HepG2 (cell line): ENCODE data around the gene PRR11. TPM values are rescaled to one million over a fixed set of nuclear protein-coding genes. Genes with fewer than 3 reads are reported as not detected.

Source experiments
- ATAC-seq: fragments of 200-7000 bp; cut with Tn5 transposase; 3 replicates; pipeline ENCODE4 v1.9.1; 2020; ENCODE audit warnings: mild to moderate bottlenecking, moderate library complexity
- BruUV-seq: library from RNA; stranded (reverse); fragments of 400-500 nt; replicated peaks from 2 replicates; lab custom pipeline; 2021; lab: Mats Ljungman, UMichigan
- CTCF ChIA-PET: fragments of 300-600 bp; formaldehyde crosslinking; extraction: SDS; loops from one replicate; lab custom pipeline; 2021; ENCODE audit warnings: low total read pairs, inconsistent platforms, low intra/inter-chr PET ratio; lab: Yijun Ruan, JAX
- POLR2A ChIA-PET: fragments of 350-600 bp; sonication (Branson Sonifier 250); formaldehyde crosslinking; loops from one replicate; lab custom pipeline; 2020; ENCODE audit warnings: antibody characterized with exemption, inconsistent platforms; lab: Yijun Ruan, JAX
- DNase-seq: peaks from one replicate; pipeline ENCODE4 v3.0.0-alpha.2; 2015; ENCODE audit warnings: low spot score
- FAIRE-seq: peaks from 3 replicates; lab custom pipeline; 2011; peaks lifted over from hg19 to GRCh38; lab: Jason Lieb, UNC
- H2AFZ ChIP-seq: one replicate; pipeline ENCODE4 v1.6.1; 2011; ENCODE audit warnings: low read length, inconsistent platforms
- H3K27ac ChIP-seq: fragments of 300-600 bp; 3 replicates; pipeline ENCODE4 v1.8.0; 2011; ENCODE audit warnings: mixed run types, mild to moderate bottlenecking, mixed read lengths, low read length, inconsistent platforms; ENCODE audit not compliant: insufficient read depth; ENCODE audit errors: extremely low read length
- H3K27me3 ChIP-seq, 2 experiments: fragments of 200-600 bp in 1 of 2; 2 replicates in 1 of 2; 3 replicates in 1 of 2; pipeline versions ENCODE4 v1.6.0 to v1.8.0; 2011; ENCODE audit warnings: low read length in 2 of 2, mild to moderate bottlenecking in 2 of 2, moderate library complexity in 2 of 2, inconsistent platforms in 1 of 2; ENCODE audit not compliant: insufficient read depth in 2 of 2, control insufficient read depth in 1 of 2
- H3K36me3 ChIP-seq, 2 experiments: fragments of 200-600 bp in 1 of 2; replicated peaks in 1 of 2; 2 replicates in 1 of 2; 3 replicates in 1 of 2; pipeline versions ENCODE4 v1.5.1 to v1.8.0; 2011; ENCODE audit warnings: low read length in 2 of 2, inconsistent platforms in 1 of 2; ENCODE audit not compliant: insufficient read depth in 2 of 2, control insufficient read depth in 1 of 2
- H3K4me1 ChIP-seq: 2 replicates; pipeline ENCODE4 v1.5.1; 2012; ENCODE audit warnings: low read length, inconsistent platforms; ENCODE audit not compliant: insufficient read depth
- H3K4me2 ChIP-seq: 2 replicates; pipeline ENCODE4 v1.6.0; 2011; ENCODE audit warnings: low read depth, low read length, inconsistent platforms
- H3K4me3 ChIP-seq, 3 experiments: fragments of 200-600 bp in 1 of 3; sonication (generic), shearing (Covaris generic) in 1 of 3; replicated peaks in 1 of 3; 2 replicates each; pipeline ENCODE4 v1.5.1; 2011 to 2016; ENCODE audit warnings: low read length in 3 of 3, inconsistent platforms in 2 of 3, low read depth in 2 of 3, mild to moderate bottlenecking in 2 of 3, control low read depth in 1 of 3, mixed read lengths in 1 of 3; ENCODE audit not compliant: insufficient read depth in 1 of 3
- H3K79me2 ChIP-seq: one replicate; pipeline ENCODE4 v1.6.1; 2011; ENCODE audit warnings: low read length, inconsistent platforms; ENCODE audit not compliant: insufficient read depth
- H3K9ac ChIP-seq: 2 replicates; pipeline ENCODE4 v1.6.0; 2011; ENCODE audit warnings: mild to moderate bottlenecking, low read depth, low read length, inconsistent platforms; ENCODE audit not compliant: insufficient read depth
- H3K9me3 ChIP-seq: 2 replicates; pipeline ENCODE4 v1.5.1; 2012; ENCODE audit warnings: mild to moderate bottlenecking, low read length
- H4K20me1 ChIP-seq: 2 replicates; pipeline ENCODE4 v1.6.0; 2011; ENCODE audit warnings: inconsistent platforms, mild to moderate bottlenecking, low read length, moderate library complexity; ENCODE audit not compliant: insufficient read depth
- EHMT2 ChIP-seq: fragments of 200-600 bp; sonication (generic); IDR thresholded peaks from 2 replicates; pipeline ENCODE4 v1.7.0; 2017; ENCODE audit warnings: antibody characterized with exemption, low read depth, low read length, borderline replicate concordance
- ELF4 ChIP-seq: sonication (generic); formaldehyde crosslinking; IDR thresholded peaks from 2 replicates; pipeline ENCODE4 v1.5.0; 2020; ENCODE audit warnings: missing genetic modification reagents, mild to moderate bottlenecking, moderate library complexity, borderline replicate concordance
- FOXO1 ChIP-seq: sonication (generic); formaldehyde crosslinking; IDR thresholded peaks from 2 replicates; pipeline ENCODE4 v1.4.0; 2020; ENCODE audit warnings: missing genetic modification reagents
- GLI4 ChIP-seq: sonication (generic); formaldehyde crosslinking; IDR thresholded peaks from 2 replicates; pipeline ENCODE4 v1.5.1; 2020; ENCODE audit warnings: missing genetic modification reagents, mild to moderate bottlenecking, moderate library complexity, borderline replicate concordance
- PAWR ChIP-seq: sonication (generic); formaldehyde crosslinking; IDR thresholded peaks from 2 replicates; pipeline ENCODE4 v1.4.0; 2020; ENCODE audit warnings: missing genetic modification reagents, mild to moderate bottlenecking, borderline replicate concordance
- RFXANK ChIP-seq: IDR thresholded peaks from 2 replicates; pipeline ENCODE4 v1.6.1; 2016
- TAF1 ChIP-seq: sonication (generic); formaldehyde crosslinking; IDR thresholded peaks from 2 replicates; pipeline ENCODE4 v1.4.0; 2020; ENCODE audit warnings: missing genetic modification reagents
- ZBTB7B ChIP-seq: sonication (generic); formaldehyde crosslinking; IDR thresholded peaks from 2 replicates; pipeline ENCODE4 v1.4.0; 2020; ENCODE audit warnings: missing genetic modification reagents
- ZMAT3 ChIP-seq: sonication (generic); formaldehyde crosslinking; conservative IDR thresholded peaks from 2 replicates; pipeline ENCODE4 v1.7.0; 2021; ENCODE audit warnings: missing genetic modification reagents
- ZNF143 ChIP-seq: sonication (generic); formaldehyde crosslinking; IDR thresholded peaks from 2 replicates; pipeline ENCODE4 v1.4.0; 2020; ENCODE audit warnings: missing genetic modification reagents
- ZNF496 ChIP-seq: sonication (generic); formaldehyde crosslinking; IDR thresholded peaks from 2 replicates; pipeline ENCODE4 v1.8.1; 2023; ENCODE audit warnings: mild to moderate bottlenecking, moderate library complexity, missing genetic modification reagents; ENCODE audit not compliant: insufficient replicate concordance
- ZNF572 ChIP-seq: sonication (generic); formaldehyde crosslinking; IDR thresholded peaks from 2 replicates; pipeline ENCODE4 v1.5.1; 2020; ENCODE audit warnings: mild to moderate bottlenecking, missing genetic modification reagents
- ZNF773 ChIP-seq: sonication (generic); formaldehyde crosslinking; IDR thresholded peaks from 2 replicates; pipeline ENCODE4 v1.4.0; 2020; ENCODE audit warnings: missing genetic modification reagents, borderline replicate concordance
- ZNF879 ChIP-seq: sonication (generic); formaldehyde crosslinking; IDR thresholded peaks from 2 replicates; pipeline ENCODE4 v1.8.1; 2023; ENCODE audit warnings: missing genetic modification reagents
- WGBS: methylation state at CpG from one replicate; pipeline ENCODE4 v1.1.6; 2017; ENCODE audit warnings: low lambda C conversion rate; 5-methylcytosine and 5-hydroxymethylcytosine counted together
- in situ Hi-C: cut with HindIII; loops from 2 replicates; pipeline ENCODE4 v1.10.0; 2017; ENCODE audit warnings: low pct_unique_long_range_greater_than_20kb; ENCODE audit not compliant: extremely low pct_ligation_motif_present
- intact Hi-C: fragments of 100-400 bp; cut with micrococcal nuclease; formaldehyde crosslinking; loops from one replicate; pipeline ENCODE4 v1.10.0; 2022; ENCODE audit not compliant: unreplicated experiment
- polyA plus RNA-seq, 8 experiments: library from polyadenylated mRNA; depleted of rRNA in 3 of 8; stranded (reverse) in 7 of 8; unstranded in 1 of 8; fragments of >200 nt; fragmentation: Illumina TruSeq in 4 of 8; extraction: Trizol in 4 of 8; gene quantifications; 2 replicates each; pipeline versions ENCODE4 v1.2.1 to v1.2.3, GENCODE V29; 2011 to 2016; ENCODE audit warnings: low read depth in 4 of 8, missing spikeins in 1 of 8, mixed read lengths in 1 of 8; ENCODE audit not compliant: insufficient read depth in 1 of 8
- total RNA-seq, 5 experiments: library from RNA; depleted of rRNA; stranded (reverse); fragments of >200 nt; fragmentation: Illumina TruSeq; extraction: Trizol; gene quantifications; 2 replicates each; pipeline ENCODE4 v1.2.3, GENCODE V29; 2016; ENCODE audit warnings: low read depth in 1 of 5
- TF ChIP-seq, protein P1 (sequence below): IDR thresholded peaks from 2 replicates; pipeline ENCODE4 v1.6.1; 2016; ENCODE audit warnings: low read depth, missing genetic modification reagents, missing compliant biosample characterization
- TF ChIP-seq, protein P2 (sequence below): sonication (generic); formaldehyde crosslinking; IDR thresholded peaks from 2 replicates; pipeline ENCODE4 v1.5.0; 2020; ENCODE audit warnings: missing genetic modification reagents

The PRR11 gene
- total and polyA plus RNA-seq, 2 of the 13 experiments (the other 11 are each of a cell fraction or from before 2014, with no cell fraction given) = 35.7 to 39.2 TPM

DNA sequence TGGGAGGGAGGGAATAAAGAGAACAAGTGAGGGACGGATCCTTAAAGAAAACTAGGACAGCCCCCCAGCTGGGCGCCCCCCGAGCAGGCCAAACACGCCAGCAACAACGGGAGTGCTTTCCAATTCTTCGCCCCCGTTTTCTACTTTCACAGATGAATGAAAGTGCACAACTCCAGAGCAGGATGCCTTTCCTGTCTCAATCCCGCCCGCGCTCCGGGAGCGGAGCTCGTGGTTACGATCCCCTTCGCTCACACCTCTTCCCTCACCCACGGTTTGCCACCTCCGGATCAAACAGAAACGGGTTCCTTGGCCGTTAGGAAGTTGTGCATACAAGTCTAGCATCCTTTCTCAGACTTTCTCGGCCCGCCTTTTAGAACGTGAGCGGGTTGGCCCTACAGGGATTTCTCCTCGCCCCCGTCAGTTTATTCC is 1.2 kb upstream of the PRR11 start (continued):
- TF ChIP-seq ZMAT3 (CRISPR knock-in tag) (no peak), TAF1 (CRISPR knock-in tag) (no peak), EHMT2 (no peak), GLI4 (CRISPR knock-in tag) (0 out of 2 replicates have a peak, but pooled peaks have one; percentile 73), ZNF572 (peak; percentile 91; the same call in 1 of the 2 replicates), PAWR (CRISPR knock-in tag) (no peak), RFXANK (no peak)

DNA sequence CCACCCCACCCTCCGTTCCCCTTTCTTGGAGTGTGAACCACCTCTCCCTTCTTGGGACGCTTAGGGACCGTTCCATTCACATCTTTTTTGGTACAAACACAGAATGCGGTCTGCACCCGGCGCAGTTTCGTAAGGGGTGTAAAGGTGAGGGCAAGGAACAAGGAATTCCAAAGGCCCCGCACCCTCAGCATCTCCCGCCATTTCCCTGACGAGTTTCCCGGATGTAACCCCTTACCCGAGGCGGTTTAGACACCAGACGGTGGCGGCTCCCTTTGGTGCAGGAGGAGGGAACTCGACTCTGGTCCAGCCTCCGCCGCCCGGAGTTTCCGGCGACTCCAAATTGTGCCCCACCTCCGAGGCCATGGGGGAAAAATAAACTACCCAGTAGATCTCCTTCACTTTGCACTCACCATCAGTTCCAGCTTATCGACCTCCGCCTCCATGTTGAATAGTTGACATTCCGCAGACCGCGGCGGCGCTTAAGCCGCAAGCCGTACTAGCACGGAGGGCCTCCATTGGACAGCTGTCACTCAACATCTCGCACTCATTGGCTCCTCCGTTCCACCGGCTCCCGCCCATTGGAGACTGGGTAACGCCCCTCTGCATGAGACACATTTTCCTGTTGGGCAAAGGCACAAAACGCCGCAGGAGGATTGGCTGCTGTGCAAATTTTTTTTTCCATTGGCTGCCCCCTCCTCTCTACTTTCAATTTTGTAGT is 666 bp upstream of the PRR11 start, which contains the start of gene SKA2:
Gene SKA2 (minus strand): TSS at position 466 of the 718 bp plus-strand sequence. CDS start 23 bp downstream, at position 443.
- ChIA-PET POLR2A (interaction anchor here (0.7 to 2.7 kb wide), 17 partner anchors 9 to 882 kb away, joined by 3 to 21 read pairs (median 4); partner anchors contain the start of genes CLTC, GDPD1, RAD51C and SMG8), CTCF (no interaction called here)
- Histone ChIP-seq H3K79me2 (peaks cover 88% of the 10 kb centered on the region), H3K4me3 (peak within 1 kb of the TSS; percentile 83 to 95 (median 89)), H3K9me3 (no peaks in the 10 kb centered on the region), H3K36me3 (peaks cover 0 to 2% of the 10 kb centered on the region in 2 experiments; a peak in 1 of 5 replicates), H2AFZ (no peak within 1 kb of the TSS), H3K27me3 (no peaks in the 10 kb centered on the region; a peak in 1 of 5 replicates), H3K27ac (peak within 1 kb of the TSS; percentile 95), H3K4me1 (peaks cover 67% of the 10 kb centered on the region), H3K4me2 (peak within 1 kb of the TSS; percentile 79), H3K9ac (peak within 1 kb of the TSS; percentile 90), H4K20me1 (no peaks in the 10 kb centered on the region; the same call in 1 of the 2 replicates)
- in situ Hi-C loops = no loop called here
- peak; percentile 92 for ATAC-seq
- no TSS peak for BruUV-seq
- no peak for FAIRE-seq
- intact Hi-C loops = loop anchor here (1.0 kb wide), 2 partner anchors 49 to 65 kb away; partner anchors contain the start of genes GDPD1 and TRIM37
- WGBS = under 1% methylated on average over 39 of the region's 39 CpGs
- DNase-seq = no peak
- peak; percentile 40; the same call in 1 of the 2 replicates for TF ChIP-seq FOXO1
- TF ChIP-seq, protein P1, sequence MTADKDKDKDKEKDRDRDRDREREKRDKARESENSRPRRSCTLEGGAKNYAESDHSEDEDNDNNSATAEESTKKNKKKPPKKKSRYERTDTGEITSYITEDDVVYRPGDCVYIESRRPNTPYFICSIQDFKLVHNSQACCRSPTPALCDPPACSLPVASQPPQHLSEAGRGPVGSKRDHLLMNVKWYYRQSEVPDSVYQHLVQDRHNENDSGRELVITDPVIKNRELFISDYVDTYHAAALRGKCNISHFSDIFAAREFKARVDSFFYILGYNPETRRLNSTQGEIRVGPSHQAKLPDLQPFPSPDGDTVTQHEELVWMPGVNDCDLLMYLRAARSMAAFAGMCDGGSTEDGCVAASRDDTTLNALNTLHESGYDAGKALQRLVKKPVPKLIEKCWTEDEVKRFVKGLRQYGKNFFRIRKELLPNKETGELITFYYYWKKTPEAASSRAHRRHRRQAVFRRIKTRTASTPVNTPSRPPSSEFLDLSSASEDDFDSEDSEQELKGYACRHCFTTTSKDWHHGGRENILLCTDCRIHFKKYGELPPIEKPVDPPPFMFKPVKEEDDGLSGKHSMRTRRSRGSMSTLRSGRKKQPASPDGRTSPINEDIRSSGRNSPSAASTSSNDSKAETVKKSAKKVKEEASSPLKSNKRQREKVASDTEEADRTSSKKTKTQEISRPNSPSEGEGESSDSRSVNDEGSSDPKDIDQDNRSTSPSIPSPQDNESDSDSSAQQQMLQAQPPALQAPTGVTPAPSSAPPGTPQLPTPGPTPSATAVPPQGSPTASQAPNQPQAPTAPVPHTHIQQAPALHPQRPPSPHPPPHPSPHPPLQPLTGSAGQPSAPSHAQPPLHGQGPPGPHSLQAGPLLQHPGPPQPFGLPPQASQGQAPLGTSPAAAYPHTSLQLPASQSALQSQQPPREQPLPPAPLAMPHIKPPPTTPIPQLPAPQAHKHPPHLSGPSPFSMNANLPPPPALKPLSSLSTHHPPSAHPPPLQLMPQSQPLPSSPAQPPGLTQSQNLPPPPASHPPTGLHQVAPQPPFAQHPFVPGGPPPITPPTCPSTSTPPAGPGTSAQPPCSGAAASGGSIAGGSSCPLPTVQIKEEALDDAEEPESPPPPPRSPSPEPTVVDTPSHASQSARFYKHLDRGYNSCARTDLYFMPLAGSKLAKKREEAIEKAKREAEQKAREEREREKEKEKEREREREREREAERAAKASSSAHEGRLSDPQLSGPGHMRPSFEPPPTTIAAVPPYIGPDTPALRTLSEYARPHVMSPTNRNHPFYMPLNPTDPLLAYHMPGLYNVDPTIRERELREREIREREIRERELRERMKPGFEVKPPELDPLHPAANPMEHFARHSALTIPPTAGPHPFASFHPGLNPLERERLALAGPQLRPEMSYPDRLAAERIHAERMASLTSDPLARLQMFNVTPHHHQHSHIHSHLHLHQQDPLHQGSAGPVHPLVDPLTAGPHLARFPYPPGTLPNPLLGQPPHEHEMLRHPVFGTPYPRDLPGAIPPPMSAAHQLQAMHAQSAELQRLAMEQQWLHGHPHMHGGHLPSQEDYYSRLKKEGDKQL (CRISPR knock-in tag) = no peak
- no peak for TF ChIP-seq ZNF879 (CRISPR knock-in tag)
- TF ChIP-seq ZNF143 (CRISPR knock-in tag) = no peak
- no peak for TF ChIP-seq ZNF773 (CRISPR knock-in tag)
- TF ChIP-seq, protein P2, sequence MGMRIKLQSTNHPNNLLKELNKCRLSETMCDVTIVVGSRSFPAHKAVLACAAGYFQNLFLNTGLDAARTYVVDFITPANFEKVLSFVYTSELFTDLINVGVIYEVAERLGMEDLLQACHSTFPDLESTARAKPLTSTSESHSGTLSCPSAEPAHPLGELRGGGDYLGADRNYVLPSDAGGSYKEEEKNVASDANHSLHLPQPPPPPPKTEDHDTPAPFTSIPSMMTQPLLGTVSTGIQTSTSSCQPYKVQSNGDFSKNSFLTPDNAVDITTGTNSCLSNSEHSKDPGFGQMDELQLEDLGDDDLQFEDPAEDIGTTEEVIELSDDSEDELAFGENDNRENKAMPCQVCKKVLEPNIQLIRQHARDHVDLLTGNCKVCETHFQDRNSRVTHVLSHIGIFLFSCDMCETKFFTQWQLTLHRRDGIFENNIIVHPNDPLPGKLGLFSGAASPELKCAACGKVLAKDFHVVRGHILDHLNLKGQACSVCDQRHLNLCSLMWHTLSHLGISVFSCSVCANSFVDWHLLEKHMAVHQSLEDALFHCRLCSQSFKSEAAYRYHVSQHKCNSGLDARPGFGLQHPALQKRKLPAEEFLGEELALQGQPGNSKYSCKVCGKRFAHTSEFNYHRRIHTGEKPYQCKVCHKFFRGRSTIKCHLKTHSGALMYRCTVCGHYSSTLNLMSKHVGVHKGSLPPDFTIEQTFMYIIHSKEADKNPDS (CRISPR knock-in tag) = no peak
- TF ChIP-seq ZBTB7B (CRISPR knock-in tag) = no peak
- no peak for TF ChIP-seq ZNF496 (CRISPR knock-in tag)
- TF ChIP-seq ELF4 (CRISPR knock-in tag) = peak; percentile 80
